BE2C (cell line): ENCODE measurements around the gene GET3.
"Not testable (repeated sequence)": the region's sequence is repeated elsewhere in the genome, so short reads cannot be mapped to it uniquely, and the experiment has no call there.

Experiments used
- DNase-seq: peaks from one replicate; pipeline ENCODE4 v3.0.0-alpha.2; 2020
- H3K27me3 ChIP-seq: fragments of 250-450 bp; sonication (Bioruptor Pico); 2 replicates; pipeline ENCODE4 v1.5.1; 2020; ENCODE audit warnings: mild to moderate bottlenecking
- H3K36me3 ChIP-seq: fragments of 250-450 bp; sonication (Bioruptor Pico); 2 replicates; pipeline ENCODE4 v1.5.1; 2020; ENCODE audit warnings: mild to moderate bottlenecking
- H3K4me1 ChIP-seq: fragments of 250-450 bp; sonication (Bioruptor Pico); 2 replicates; pipeline ENCODE4 v1.5.1; 2020
- H3K4me3 ChIP-seq: 2 replicates; pipeline ENCODE4 v1.5.1; 2011; ENCODE audit warnings: low read depth, low read length
- H3K9me3 ChIP-seq: fragments of 250-450 bp; sonication (Bioruptor Pico); 2 replicates; pipeline ENCODE4 v1.5.1; 2020
- TF ChIP-seq, protein P1 (sequence below): IDR thresholded peaks from 2 replicates; pipeline ENCODE4 v1.5.1; 2012; ENCODE audit warnings: mild to moderate bottlenecking, low read depth, low read length

Gene GET3

DNA sequence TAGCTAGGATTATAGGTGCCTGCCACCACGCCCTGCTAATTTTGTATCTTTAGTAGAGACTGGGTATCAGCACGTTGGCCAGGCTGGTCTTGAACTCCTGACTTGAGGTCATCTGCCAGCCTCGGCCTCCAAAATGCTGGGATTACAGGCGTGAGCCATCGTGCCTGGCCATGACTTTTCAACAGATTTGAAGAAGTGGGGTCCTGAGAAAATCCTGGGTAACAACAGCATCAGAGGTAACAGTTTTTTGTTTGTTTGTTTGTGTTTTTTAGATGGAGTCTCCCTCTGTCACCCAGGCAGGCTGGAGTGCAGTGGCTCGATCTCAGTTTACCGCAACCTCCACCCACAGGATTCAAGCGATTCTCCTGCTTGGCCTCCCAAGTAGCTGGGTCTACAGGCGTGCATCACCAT lies 57.7 kb downstream of the GET3 start:
- Histone ChIP-seq H3K27me3 (no peaks in the 10 kb centered on the region), H3K4me1 (peaks cover 13% of the 10 kb centered on the region), H3K4me3 (no peak overlapping the region), H3K36me3 (peaks cover 13% of the 10 kb centered on the region), H3K9me3 (no peaks in the 10 kb centered on the region)
- TF ChIP-seq, protein P1, sequence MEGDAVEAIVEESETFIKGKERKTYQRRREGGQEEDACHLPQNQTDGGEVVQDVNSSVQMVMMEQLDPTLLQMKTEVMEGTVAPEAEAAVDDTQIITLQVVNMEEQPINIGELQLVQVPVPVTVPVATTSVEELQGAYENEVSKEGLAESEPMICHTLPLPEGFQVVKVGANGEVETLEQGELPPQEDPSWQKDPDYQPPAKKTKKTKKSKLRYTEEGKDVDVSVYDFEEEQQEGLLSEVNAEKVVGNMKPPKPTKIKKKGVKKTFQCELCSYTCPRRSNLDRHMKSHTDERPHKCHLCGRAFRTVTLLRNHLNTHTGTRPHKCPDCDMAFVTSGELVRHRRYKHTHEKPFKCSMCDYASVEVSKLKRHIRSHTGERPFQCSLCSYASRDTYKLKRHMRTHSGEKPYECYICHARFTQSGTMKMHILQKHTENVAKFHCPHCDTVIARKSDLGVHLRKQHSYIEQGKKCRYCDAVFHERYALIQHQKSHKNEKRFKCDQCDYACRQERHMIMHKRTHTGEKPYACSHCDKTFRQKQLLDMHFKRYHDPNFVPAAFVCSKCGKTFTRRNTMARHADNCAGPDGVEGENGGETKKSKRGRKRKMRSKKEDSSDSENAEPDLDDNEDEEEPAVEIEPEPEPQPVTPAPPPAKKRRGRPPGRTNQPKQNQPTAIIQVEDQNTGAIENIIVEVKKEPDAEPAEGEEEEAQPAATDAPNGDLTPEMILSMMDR = no peak
- DNase-seq = no peak

DNA sequence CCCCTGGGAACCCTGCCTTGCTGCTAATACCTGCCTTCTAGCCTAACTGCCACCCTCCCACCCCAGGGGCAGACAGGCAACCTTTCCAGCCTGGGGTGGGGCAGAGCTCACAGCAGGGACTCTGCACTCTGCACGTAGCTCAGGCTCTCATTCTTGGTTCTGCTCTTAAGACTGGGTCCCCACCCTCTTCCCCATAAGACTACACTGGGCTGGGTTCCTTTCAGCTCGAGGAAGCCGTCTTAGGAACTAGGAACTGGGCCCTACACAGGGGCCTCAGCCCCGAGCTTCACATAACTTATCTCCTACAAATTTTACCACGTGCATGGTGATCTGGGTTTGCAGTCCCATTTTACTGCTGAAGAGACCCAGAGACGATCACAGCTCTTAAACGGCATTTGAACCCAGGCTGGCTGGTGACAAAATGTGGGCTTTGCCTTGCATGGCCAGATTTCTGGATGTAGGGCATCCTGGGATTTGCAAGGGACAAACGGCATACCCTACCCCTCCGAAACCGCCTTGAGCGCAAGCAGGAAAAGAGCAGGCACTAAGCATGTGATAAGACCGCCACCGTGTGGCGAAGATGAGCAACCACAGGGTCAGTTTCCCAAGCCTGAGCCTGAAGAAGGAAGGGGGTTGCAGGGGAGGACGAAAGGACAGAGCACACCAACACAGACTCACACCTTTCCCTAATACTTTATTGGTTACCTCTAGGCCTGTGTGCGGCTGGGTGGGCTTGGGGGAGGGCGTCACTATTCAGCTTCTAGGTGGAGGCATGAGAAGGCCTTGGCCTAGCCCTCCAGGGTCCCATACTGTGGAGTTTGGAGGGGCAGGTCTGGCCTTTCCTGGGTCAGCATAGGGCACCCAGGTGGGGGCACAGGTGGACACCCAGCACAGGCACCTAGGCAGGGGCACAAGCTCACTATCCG lies 59.1 kb downstream of the GET3 start:
- Histone ChIP-seq H3K36me3 (peaks cover 17% of the 10 kb centered on the region), H3K9me3 (no peaks in the 10 kb centered on the region), H3K4me3 (no peak overlapping the region), H3K4me1 (peaks cover 7% of the 10 kb centered on the region), H3K27me3 (no peaks in the 10 kb centered on the region)
- TF ChIP-seq, protein P1 = peak; percentile 96
- DNase-seq = peak; percentile 83

DNA sequence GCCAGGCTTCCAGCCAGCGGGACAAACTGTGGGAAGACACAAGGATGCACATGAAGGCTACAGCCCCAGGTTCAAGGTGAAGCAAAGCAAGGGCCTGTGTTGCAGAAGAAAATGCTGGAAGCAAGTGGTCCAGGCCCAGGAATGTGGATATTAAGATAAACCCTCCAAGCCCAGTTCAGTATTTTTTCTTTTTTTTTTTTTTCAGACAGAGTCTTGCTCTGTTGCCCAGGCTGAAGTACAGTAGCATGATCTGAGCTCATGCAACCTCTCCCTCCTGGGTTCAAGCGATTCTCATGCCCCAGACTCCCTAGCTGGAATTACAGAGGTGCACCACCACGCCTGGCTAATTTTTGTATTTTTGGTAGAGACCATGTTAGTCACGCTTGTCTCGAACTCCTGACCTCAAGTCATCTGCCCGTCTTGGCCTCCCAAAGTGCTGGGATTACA lies 59.9 kb downstream of the GET3 start:
- Histone ChIP-seq H3K36me3 (peaks cover 17% of the 10 kb centered on the region), H3K4me3 (no peak overlapping the region), H3K4me1 (peaks cover 7% of the 10 kb centered on the region), H3K9me3 (no peaks in the 10 kb centered on the region), H3K27me3 (no peaks in the 10 kb centered on the region)
- TF ChIP-seq, protein P1 = no peak
- no peak for DNase-seq

DNA sequence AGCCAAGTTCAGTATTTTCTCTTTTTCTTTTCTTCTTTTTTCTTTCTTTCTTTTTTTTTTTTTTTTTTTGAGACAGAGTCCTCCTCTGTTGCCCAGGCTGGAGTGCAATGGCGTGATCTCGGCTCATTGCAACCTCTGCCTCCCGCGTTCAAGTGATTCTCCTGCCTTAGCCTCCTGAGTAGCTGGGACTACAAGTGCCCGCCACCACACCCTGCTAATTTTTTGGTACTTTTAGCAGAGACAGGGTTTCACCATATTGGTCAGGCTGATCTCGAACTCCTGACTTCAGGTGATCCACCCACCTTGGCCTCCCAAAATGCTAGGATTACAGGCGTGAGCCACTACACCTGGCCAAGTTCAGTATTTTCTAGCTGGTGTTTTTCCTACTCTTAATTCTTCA lies 60.3 kb downstream of the GET3 start:
- H3K4me3 ChIP-seq, H3K27me3 ChIP-seq, H3K9me3 ChIP-seq, H3K4me1 ChIP-seq, DNase-seq: not testable (repeated sequence)
- peaks cover 17% of the 10 kb centered on the region for H3K36me3 ChIP-seq
